Neural progenitor cell (in vitro differentiated cells): Measurements from ENCODE around the gene SHROOM3. TPM values are rescaled to one million over a fixed set of nuclear protein-coding genes. Genes with fewer than 3 reads are reported as not detected.
A peak's percentile ranks its signal among the peaks of the same experiment; 100 is the strongest.

Experiments
- DNase-seq: peaks from one replicate; pipeline ENCODE4 v3.0.0-alpha.2; 2016; ENCODE audit warnings: low spot score
- H2AFZ ChIP-seq: fragments of 200-600 bp; sonication (generic); replicated peaks from 2 replicates; pipeline ENCODE4 v1.6.1; 2016; ENCODE audit warnings: antibody characterized with exemption
- H3F3A ChIP-seq: fragments of 200-600 bp; sonication (generic); 2 replicates; pipeline ENCODE4 v1.6.1; 2016; ENCODE audit warnings: antibody characterized with exemption, low read depth
- H3K27ac ChIP-seq: fragments of 200-600 bp; sonication (generic); 2 replicates; pipeline ENCODE4 v1.5.1; 2016; ENCODE audit warnings: mild to moderate bottlenecking
- H3K27me3 ChIP-seq: fragments of 200-600 bp; sonication (generic); 2 replicates; pipeline ENCODE4 v1.6.1; 2016; ENCODE audit warnings: mild to moderate bottlenecking, moderate library complexity
- H3K36me3 ChIP-seq: fragments of 200-600 bp; sonication (generic); 2 replicates; pipeline ENCODE4 v1.5.1; 2016
- H3K4me1 ChIP-seq: fragments of 200-600 bp; sonication (generic); 2 replicates; pipeline ENCODE4 v1.6.1; 2016; ENCODE audit warnings: mixed run types
- H3K4me2 ChIP-seq: fragments of 200-600 bp; sonication (generic); 2 replicates; pipeline ENCODE4 v1.6.1; 2016
- H3K4me3 ChIP-seq: fragments of 200-600 bp; sonication (generic); 2 replicates; pipeline ENCODE4 v1.5.1; 2016
- H3K79me2 ChIP-seq: fragments of 200-600 bp; sonication (generic); 2 replicates; pipeline ENCODE4 v1.6.1; 2016; ENCODE audit warnings: low read depth
- H3K9ac ChIP-seq: fragments of 200-600 bp; sonication (generic); 2 replicates; pipeline ENCODE4 v1.6.1; 2016
- H3K9me3 ChIP-seq: fragments of 200-600 bp; sonication (generic); 2 replicates; pipeline ENCODE4 v1.5.1; 2016; ENCODE audit warnings: low read depth
- H4K20me1 ChIP-seq: fragments of 200-600 bp; sonication (generic); 2 replicates; pipeline ENCODE4 v1.6.1; 2016; ENCODE audit warnings: low read depth
- H3K27ac Mint-ChIP-seq: 3 replicates; pipeline ENCODE4 v1.8.0; 2021; ENCODE audit warnings: mixed read lengths
- H3K27me3 Mint-ChIP-seq: 2 replicates; pipeline ENCODE4 v1.8.0; 2022; ENCODE audit warnings: low read depth, mild to moderate bottlenecking, inconsistent platforms, moderate library complexity, mixed read lengths; ENCODE audit not compliant: insufficient read depth
- H3K36me3 Mint-ChIP-seq: 3 replicates; pipeline ENCODE4 v1.8.0; 2021; ENCODE audit warnings: mixed read lengths
- H3K4me1 Mint-ChIP-seq: 3 replicates; pipeline ENCODE4 v1.8.0; 2021; ENCODE audit warnings: mixed read lengths
- H3K4me3 Mint-ChIP-seq: 3 replicates; pipeline ENCODE4 v1.8.0; 2021; ENCODE audit warnings: mild to moderate bottlenecking, moderate library complexity, mixed read lengths
- H3K9me3 Mint-ChIP-seq: 3 replicates; pipeline ENCODE4 v1.8.0; 2020; ENCODE audit warnings: mixed read lengths
- CTCF ChIP-seq: fragments of 200-600 bp; sonication (generic); IDR thresholded peaks from 2 replicates; pipeline ENCODE4 v1.5.1; 2017; ENCODE audit warnings: antibody characterized with exemption, mild to moderate bottlenecking
- EZH2 ChIP-seq: fragments of 200-600 bp; sonication (generic); IDR thresholded peaks from 2 replicates; pipeline ENCODE4 v1.6.1; 2017; ENCODE audit warnings: antibody characterized with exemption, mild to moderate bottlenecking, moderate library complexity
- EZH2phosphoT487 ChIP-seq: fragments of 200-600 bp; sonication (generic); IDR thresholded peaks from 2 replicates; pipeline ENCODE4 v1.6.1; 2017; ENCODE audit warnings: antibody characterized with exemption
- total RNA-seq: library from RNA; depleted of rRNA; stranded (reverse); fragments of >200 nt; gene quantifications from 2 replicates; pipeline ENCODE4 v1.2.3, GENCODE V29; 2015; ENCODE audit warnings: low replicate concordance

SHROOM3 gene
- total RNA-seq, 1 donor from 2014 or later = 36.6 TPM

DNA sequence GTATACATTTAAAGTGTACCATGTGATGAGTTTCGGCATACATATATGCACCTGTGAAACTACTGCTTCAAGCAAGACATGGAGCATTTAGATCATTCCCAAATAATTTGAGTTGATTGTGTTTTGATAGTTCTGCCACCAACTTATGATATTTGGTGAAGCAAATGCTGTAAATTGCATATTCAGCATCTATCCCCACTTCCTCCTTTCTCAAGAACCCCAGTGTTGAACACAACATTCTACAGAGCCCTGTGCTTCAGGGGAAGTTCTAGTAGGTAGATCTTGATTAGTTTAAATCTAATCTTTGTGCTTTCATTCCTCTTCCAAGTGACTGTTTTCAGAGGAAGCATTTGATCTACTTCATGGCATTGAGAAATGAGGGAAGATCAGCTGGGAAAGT is 5.4 kb upstream of the SHROOM3 start:
- Histone ChIP-seq H3K79me2 (peaks cover 4% of the 10 kb centered on the region), H3K27ac (no peak overlapping the region), H2AFZ (no peak overlapping the region), H3K9me3 (no peaks in the 10 kb centered on the region), H3K9ac (no peak overlapping the region), H3K4me3 (no peak overlapping the region), H3F3A (peaks cover 32% of the 10 kb centered on the region), H3K27me3 (no peaks in the 10 kb centered on the region), H3K4me1 (peaks cover 37% of the 10 kb centered on the region), H4K20me1 (no peaks in the 10 kb centered on the region), H3K36me3 (no peaks in the 10 kb centered on the region), H3K4me2 (no peak overlapping the region)
- Mint-ChIP-seq H3K27me3 (peaks cover 2% of the 10 kb centered on the region), H3K4me1 (peaks cover 30% of the 10 kb centered on the region), H3K4me3 (no peak overlapping the region), H3K36me3 (no peaks in the 10 kb centered on the region), H3K9me3 (no peaks in the 10 kb centered on the region), H3K27ac (no peak overlapping the region)
- no peak for DNase-seq
- TF ChIP-seq CTCF (no peak), EZH2phosphoT487 (no peak), EZH2 (no peak)

GRCh38 chr4:76430519-76431388 is 4.3 kb upstream of the SHROOM3 start:
- Mint-ChIP-seq H3K27me3 (peaks cover 2% of the 10 kb centered on the region), H3K9me3 (no peaks in the 10 kb centered on the region), H3K4me3 (no peak overlapping the region), H3K27ac (peak overlapping the region; percentile 70), H3K36me3 (no peaks in the 10 kb centered on the region), H3K4me1 (peaks cover 35% of the 10 kb centered on the region)
- Histone ChIP-seq H3K4me2 (no peak overlapping the region), H3F3A (peaks cover 43% of the 10 kb centered on the region), H3K36me3 (no peaks in the 10 kb centered on the region), H3K4me3 (no peak overlapping the region), H3K27me3 (no peaks in the 10 kb centered on the region), H3K9ac (no peak overlapping the region), H3K4me1 (peaks cover 39% of the 10 kb centered on the region), H2AFZ (peak overlapping the region; percentile 43), H3K79me2 (peaks cover 11% of the 10 kb centered on the region), H3K9me3 (no peaks in the 10 kb centered on the region), H4K20me1 (no peaks in the 10 kb centered on the region), H3K27ac (peak overlapping the region; percentile 20)
- peak; percentile 73 for DNase-seq
- peak; percentile 90 for TF ChIP-seq CTCF
- no peak for TF ChIP-seq EZH2

DNA sequence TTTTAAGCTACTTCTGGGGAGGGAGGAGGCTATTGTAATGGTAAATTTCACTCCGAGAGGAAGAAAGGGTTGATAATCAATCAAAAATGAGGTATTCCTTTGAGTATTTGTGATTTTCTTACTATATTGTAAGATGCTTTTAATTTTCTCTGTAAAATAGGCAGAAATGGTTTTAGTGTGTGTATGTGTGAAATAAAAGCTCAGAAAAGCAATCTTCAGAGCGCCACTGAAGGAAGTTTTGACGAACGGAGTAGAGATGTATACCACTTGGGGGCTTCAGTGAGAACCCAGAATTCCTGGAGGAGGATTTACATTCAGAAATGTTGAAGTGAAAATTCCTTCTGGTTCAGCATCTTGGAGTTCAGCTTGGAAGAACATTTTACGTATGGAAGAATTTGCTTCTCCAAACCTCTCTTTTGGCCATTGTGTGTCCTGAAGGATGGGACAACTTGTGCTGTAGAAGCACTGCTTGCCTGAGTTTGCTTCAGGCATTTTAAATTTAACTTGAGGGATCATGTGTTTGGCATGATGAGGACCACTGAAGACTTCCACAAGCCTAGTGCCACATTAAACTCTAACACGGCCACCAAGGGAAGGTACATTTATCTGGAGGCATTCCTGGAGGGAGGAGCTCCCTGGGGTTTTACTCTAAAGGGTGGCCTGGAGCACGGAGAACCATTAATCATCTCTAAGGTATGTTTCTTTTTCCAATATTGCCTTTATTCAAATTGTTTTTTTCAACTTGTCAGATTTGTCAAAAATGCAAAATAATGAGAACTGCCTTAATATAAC is 695 bp downstream of the SHROOM3 start:
- H3K4me3 ChIP-seq = peak overlapping the region; percentile 77
- Mint-ChIP-seq H3K27me3 (peaks cover 2% of the 10 kb centered on the region), H3K4me3 (peak overlapping the region; percentile 91), H3K9me3 (peaks cover 22% of the 10 kb centered on the region), H3K36me3 (peaks cover 24% of the 10 kb centered on the region), H3K4me1 (peaks cover 47% of the 10 kb centered on the region), H3K27ac (peak overlapping the region; percentile 99)
- no peak for TF ChIP-seq EZH2
- TF ChIP-seq EZH2phosphoT487 = no peak
- peak; percentile 43 for TF ChIP-seq CTCF
- H3K4me1 ChIP-seq = peaks cover 50% of the 10 kb centered on the region
- peaks cover 61% of the 10 kb centered on the region for H3F3A ChIP-seq
- H3K27ac ChIP-seq = peak overlapping the region; percentile 96
- peak overlapping the region; percentile 71 for H3K9ac ChIP-seq
- no peaks in the 10 kb centered on the region for H3K27me3 ChIP-seq
- H2AFZ ChIP-seq = peak overlapping the region; percentile 74
- H3K36me3 ChIP-seq = peaks cover 21% of the 10 kb centered on the region
- H3K79me2 ChIP-seq = peaks cover 61% of the 10 kb centered on the region
- H3K4me2 ChIP-seq = peak overlapping the region; percentile 93
- peak; percentile 63 for DNase-seq
- peaks cover 13% of the 10 kb centered on the region for H3K9me3 ChIP-seq
- H4K20me1 ChIP-seq = no peaks in the 10 kb centered on the region
